Smooth muscle cell (in vitro differentiated cells): ENCODE data around the gene HELZ2. TPM values are rescaled to one million over a fixed set of nuclear protein-coding genes. Genes with fewer than 3 reads are reported as not detected.

Source experiments
- DNase-seq: peaks from one replicate; lab custom pipeline; 2025; ENCODE audit not compliant: unreplicated experiment; lab: John Stamatoyannopoulos, UW
- H2AFZ ChIP-seq: fragments of 200-600 bp; sonication (generic); 2 replicates; pipeline ENCODE4 v1.6.0; 2016; ENCODE audit warnings: antibody characterized with exemption, low read depth, mild to moderate bottlenecking
- H3F3A ChIP-seq: fragments of 200-600 bp; sonication (generic); 2 replicates; pipeline ENCODE4 v1.6.0; 2017; ENCODE audit warnings: antibody characterized with exemption, low read depth
- H3K27ac ChIP-seq: fragments of 200-600 bp; sonication (generic); 2 replicates; pipeline ENCODE4 v1.5.1; 2016; ENCODE audit warnings: low read depth, mild to moderate bottlenecking
- H3K27me3 ChIP-seq: fragments of 200-600 bp; sonication (generic); 2 replicates; pipeline ENCODE4 v1.6.1; 2016; ENCODE audit warnings: low read depth, mild to moderate bottlenecking
- H3K36me3 ChIP-seq: fragments of 200-600 bp; sonication (generic); 2 replicates; pipeline ENCODE4 v1.5.1; 2016; ENCODE audit warnings: low read depth
- H3K4me1 ChIP-seq: fragments of 200-600 bp; sonication (generic); 2 replicates; pipeline ENCODE4 v1.5.1; 2016; ENCODE audit warnings: low read depth
- H3K4me2 ChIP-seq: fragments of 200-600 bp; sonication (generic); 2 replicates; pipeline ENCODE4 v1.6.0; 2016; ENCODE audit warnings: mild to moderate bottlenecking
- H3K4me3 ChIP-seq: fragments of 200-600 bp; sonication (generic); 2 replicates; pipeline ENCODE4 v1.5.1; 2016; ENCODE audit warnings: mild to moderate bottlenecking
- H3K79me2 ChIP-seq: fragments of 200-600 bp; sonication (generic); 2 replicates; pipeline ENCODE4 v1.6.0; 2016; ENCODE audit warnings: low read depth, mild to moderate bottlenecking
- H3K9ac ChIP-seq: fragments of 200-600 bp; sonication (generic); 2 replicates; pipeline ENCODE4 v1.6.0; 2016; ENCODE audit warnings: low read depth
- H3K9me3 ChIP-seq: fragments of 200-600 bp; sonication (generic); replicated peaks from 2 replicates; pipeline ENCODE4 v1.5.1; 2016; ENCODE audit warnings: low read depth
- H4K20me1 ChIP-seq: fragments of 200-600 bp; sonication (generic); 2 replicates; pipeline ENCODE4 v1.6.0; 2016; ENCODE audit warnings: low read depth
- WGBS: methylation state at CpG from one replicate; pipeline ENCODE4 v1.1.7; 2016; ENCODE audit warnings: low lambda C conversion rate; 5-methylcytosine and 5-hydroxymethylcytosine counted together
- polyA plus RNA-seq: library from polyadenylated mRNA; unstranded; fragments of >200 nt; fragmentation: Nextera tagmentation; extraction: Ambion mirVana; gene quantifications from 2 replicates; pipeline ENCODE4 v1.2.1, GENCODE V29; 2016
- total RNA-seq: library from RNA; depleted of rRNA; stranded (reverse); fragments of >200 nt; gene quantifications from 2 replicates; pipeline ENCODE4 v1.2.3, GENCODE V29; 2014
- TF ChIP-seq, protein P1 (sequence below): fragments of 200-600 bp; sonication (generic); IDR thresholded peaks from 2 replicates; pipeline ENCODE4 v1.5.1; 2017; ENCODE audit warnings: borderline replicate concordance, mild to moderate bottlenecking, antibody characterized with exemption; ENCODE audit not compliant: insufficient read depth, poor library complexity, severe bottlenecking

HELZ2 gene
- total and polyA plus RNA-seq, 2 experiments from 2014 or later: 3.0 to 13.8 TPM

DNA sequence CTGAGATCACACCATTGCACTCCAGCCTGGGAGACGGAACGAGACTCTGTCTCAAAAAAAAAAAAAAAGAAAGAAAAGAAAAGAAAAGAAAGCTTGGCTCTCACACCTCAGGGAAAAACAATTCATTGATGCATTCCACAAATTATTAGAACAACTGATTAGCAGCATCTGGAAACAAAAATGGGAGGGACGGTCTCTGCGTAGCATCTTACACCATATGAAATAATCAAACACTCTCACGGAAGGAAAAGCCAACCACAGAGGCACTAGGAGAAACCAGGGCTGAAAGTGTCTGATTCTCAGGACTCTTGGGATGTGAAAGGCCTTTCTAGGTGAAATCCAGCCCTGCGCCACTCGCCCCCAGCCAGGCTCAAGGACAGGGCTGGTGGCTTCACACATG, 2.3 kb upstream of the HELZ2 start:
- Histone ChIP-seq H3K27me3 (no peaks in the 10 kb centered on the region), H3K9ac (no peak overlapping the region), H3K4me2 (no peak overlapping the region), H3K27ac (no peak overlapping the region), H3K79me2 (no peaks in the 10 kb centered on the region), H3K4me3 (no peak overlapping the region), H3K36me3 (no peaks in the 10 kb centered on the region), H4K20me1 (no peaks in the 10 kb centered on the region), H3F3A (no peaks in the 10 kb centered on the region), H2AFZ (no peak overlapping the region), H3K4me1 (peaks cover 4% of the 10 kb centered on the region), H3K9me3 (no peaks in the 10 kb centered on the region)
- TF ChIP-seq, protein P1, sequence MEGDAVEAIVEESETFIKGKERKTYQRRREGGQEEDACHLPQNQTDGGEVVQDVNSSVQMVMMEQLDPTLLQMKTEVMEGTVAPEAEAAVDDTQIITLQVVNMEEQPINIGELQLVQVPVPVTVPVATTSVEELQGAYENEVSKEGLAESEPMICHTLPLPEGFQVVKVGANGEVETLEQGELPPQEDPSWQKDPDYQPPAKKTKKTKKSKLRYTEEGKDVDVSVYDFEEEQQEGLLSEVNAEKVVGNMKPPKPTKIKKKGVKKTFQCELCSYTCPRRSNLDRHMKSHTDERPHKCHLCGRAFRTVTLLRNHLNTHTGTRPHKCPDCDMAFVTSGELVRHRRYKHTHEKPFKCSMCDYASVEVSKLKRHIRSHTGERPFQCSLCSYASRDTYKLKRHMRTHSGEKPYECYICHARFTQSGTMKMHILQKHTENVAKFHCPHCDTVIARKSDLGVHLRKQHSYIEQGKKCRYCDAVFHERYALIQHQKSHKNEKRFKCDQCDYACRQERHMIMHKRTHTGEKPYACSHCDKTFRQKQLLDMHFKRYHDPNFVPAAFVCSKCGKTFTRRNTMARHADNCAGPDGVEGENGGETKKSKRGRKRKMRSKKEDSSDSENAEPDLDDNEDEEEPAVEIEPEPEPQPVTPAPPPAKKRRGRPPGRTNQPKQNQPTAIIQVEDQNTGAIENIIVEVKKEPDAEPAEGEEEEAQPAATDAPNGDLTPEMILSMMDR: no peak
- DNase-seq: no peak
- WGBS: 91% methylated on average over 7 of the region's 7 CpGs

DNA sequence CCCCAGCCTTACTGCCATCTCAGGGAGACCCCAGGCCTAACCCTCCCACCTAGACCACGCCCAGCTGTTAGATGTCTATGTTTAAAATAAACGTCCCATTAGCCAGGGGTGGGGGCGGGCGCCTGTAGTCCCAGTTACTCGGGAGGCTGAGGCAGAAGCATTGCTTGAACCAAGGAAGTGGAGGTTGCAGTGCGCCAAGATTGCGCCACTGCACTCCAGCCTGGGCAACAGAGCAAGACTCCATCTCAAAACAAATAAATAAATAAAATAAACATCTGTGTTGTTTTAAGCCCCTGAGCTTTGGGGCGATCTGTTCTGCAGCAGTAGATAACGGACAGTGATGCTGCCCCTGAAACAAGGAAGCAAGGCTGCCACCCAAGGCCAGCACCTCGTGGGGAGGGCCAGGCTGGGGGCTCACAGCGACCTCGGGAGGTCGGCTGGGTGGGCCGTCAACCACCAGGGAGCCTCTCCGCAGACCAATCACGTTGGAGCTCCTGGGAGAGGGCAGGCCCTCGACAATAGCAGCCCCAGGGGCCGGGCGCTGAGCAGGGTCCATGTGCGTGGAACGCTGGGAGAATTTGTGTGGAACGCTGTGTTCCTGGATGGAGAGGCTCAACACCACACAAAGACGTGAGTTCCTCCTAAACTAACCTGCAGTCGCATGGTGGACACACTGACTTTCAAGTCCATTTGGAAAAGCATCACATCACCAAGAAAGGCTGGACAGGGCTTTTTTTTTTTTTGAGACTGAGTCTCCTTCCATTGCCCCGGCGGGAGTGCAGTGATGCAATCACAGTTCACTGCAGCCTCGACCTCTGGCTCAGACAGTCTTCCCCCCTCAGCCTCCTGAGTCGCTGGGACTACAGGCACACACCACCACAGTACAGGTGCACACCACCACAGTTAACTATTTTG, 1.0 kb upstream of the HELZ2 start:
- H2AFZ ChIP-seq: no peak overlapping the region
- no peaks in the 10 kb centered on the region for H3K79me2 ChIP-seq
- no peaks in the 10 kb centered on the region for H3K9me3 ChIP-seq
- H3K27me3 ChIP-seq: no peaks in the 10 kb centered on the region
- H3F3A ChIP-seq: no peaks in the 10 kb centered on the region
- H3K4me3 ChIP-seq: no peak overlapping the region
- TF ChIP-seq, protein P1: no peak
- H3K4me2 ChIP-seq: peak overlapping the region; percentile 99
- H3K9ac ChIP-seq: no peak overlapping the region
- DNase-seq: no peak
- H4K20me1 ChIP-seq: no peaks in the 10 kb centered on the region
- peaks cover 4% of the 10 kb centered on the region for H3K4me1 ChIP-seq
- no peak overlapping the region for H3K27ac ChIP-seq
- 85% methylated on average over 28 of the region's 28 CpGs for WGBS
- H3K36me3 ChIP-seq: no peaks in the 10 kb centered on the region

DNA sequence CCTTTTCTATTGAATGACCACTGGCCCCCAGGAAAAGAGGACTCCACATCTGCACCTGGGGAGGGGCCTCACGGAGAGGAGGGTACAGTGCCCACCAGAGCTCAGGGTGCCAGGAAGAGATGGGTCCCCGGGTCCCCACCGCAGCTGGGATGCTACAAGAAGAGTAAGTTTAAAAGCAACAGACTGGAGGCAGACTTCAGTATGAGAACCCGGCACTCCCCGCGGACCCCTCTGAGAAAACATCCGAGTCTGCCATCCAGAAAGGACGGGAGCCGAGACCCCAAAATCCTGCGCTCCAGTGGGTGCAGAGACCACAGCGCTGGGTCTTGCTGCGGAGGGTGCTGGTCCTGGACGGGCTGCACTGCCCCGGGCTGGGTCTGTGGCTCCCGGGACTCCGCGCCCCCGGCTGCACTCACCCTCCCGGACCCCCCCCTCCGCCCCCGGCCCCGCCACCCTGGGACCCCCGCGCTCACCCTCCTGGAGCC, 350 bp downstream of the HELZ2 start:
- H2AFZ ChIP-seq: no peak overlapping the region
- 12% methylated on average over 16 of the region's 24 CpGs for WGBS
- DNase-seq: no peak

More for the DNA sequence above, 350 bp downstream of the HELZ2 start:
- Histone ChIP-seq H3K27me3 (no peaks in the 10 kb centered on the region), H4K20me1 (no peaks in the 10 kb centered on the region), H3K36me3 (no peaks in the 10 kb centered on the region), H3K9ac (peak overlapping the region; percentile 91), H3K4me1 (peaks cover 4% of the 10 kb centered on the region), H3K79me2 (no peaks in the 10 kb centered on the region), H3K4me3 (peak overlapping the region; percentile 83), H3K27ac (no peak overlapping the region), H3K4me2 (peak overlapping the region; percentile 99), H3F3A (no peaks in the 10 kb centered on the region), H3K9me3 (no peaks in the 10 kb centered on the region)
- TF ChIP-seq, protein P1: no peak
